Bronchial epithelial cell (primary cell): ENCODE data around the gene CFL1. TPM values are rescaled to one million over a fixed set of nuclear protein-coding genes. Genes with fewer than 3 reads are reported as not detected.
A peak's percentile ranks its signal among the peaks of the same experiment; 100 is the strongest.

Source experiments
- DNase-seq: peaks from one replicate; pipeline ENCODE4 v3.0.0-alpha.2; 2010; ENCODE audit warnings: low read depth
- FAIRE-seq: peaks from 2 replicates; lab custom pipeline; 2011; peaks lifted over from hg19 to GRCh38; lab: Jason Lieb, UNC
- H3K27me3 ChIP-seq: 2 replicates; pipeline ENCODE4 v1.5.1; 2011; ENCODE audit warnings: low read length; ENCODE audit not compliant: control insufficient read depth, insufficient read depth
- H3K36me3 ChIP-seq: 2 replicates; pipeline ENCODE4 v1.5.1; 2011; ENCODE audit warnings: low read length; ENCODE audit not compliant: control insufficient read depth, insufficient read depth
- H3K4me3 ChIP-seq: 2 replicates; pipeline ENCODE4 v1.5.1; 2011; ENCODE audit warnings: mild to moderate bottlenecking, low read depth, low read length, control low read depth
- total RNA-seq: library from RNA; depleted of rRNA; stranded (reverse); fragments of >200 nt; gene quantifications from 2 replicates; pipeline ENCODE4 v1.2.1, GENCODE V29; 2014
- TF ChIP-seq, protein P1 (sequence below): IDR thresholded peaks from 2 replicates; pipeline ENCODE4 v1.5.1; 2011; ENCODE audit warnings: mild to moderate bottlenecking, moderate library complexity, low read length, control low read depth, inconsistent platforms; ENCODE audit not compliant: insufficient read depth, severe bottlenecking

CFL1 gene
- total RNA-seq, 1 donor from 2014 or later, result 764 TPM

DNA sequence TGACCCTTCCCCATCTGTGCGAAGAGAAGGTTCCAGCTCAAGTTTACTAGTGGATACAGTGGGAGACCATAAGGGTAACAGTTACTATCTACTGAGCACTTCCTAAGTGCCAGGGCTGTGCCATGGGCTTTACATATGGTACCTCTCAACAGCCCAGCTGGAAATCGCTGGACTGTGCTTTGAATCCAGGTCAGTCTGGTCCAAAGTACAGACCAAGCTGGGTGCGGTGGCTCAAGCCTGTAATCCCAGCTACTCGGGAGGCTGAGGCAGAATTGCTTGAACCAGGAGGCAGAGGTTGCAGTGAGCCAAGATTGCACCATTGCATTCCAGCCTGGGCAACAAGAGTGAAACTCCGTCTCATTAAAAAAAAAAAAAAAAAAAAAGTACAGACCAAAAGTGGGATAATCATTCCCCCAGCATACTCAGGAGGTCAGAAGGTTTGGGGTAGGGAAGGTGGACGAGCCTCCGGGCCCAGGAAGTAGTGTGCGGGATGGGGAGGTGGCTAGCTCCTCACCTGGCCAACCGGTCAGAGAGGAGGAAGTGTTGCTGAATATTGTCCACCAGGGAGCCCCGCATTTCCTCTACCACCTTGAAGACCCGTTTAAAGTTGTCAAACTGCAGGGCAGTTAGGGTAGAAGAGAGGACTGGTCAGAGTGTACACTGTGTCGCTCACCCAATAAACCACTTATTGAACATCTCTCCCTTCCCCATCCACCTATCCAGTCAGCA lies 28.0 kb upstream of the CFL1 start:
- Histone ChIP-seq H3K36me3 (peaks cover 28% of the 10 kb centered on the region), H3K4me3 (no peak overlapping the region), H3K27me3 (no peaks in the 10 kb centered on the region)
- no peak for FAIRE-seq
- DNase-seq, result no peak
- TF ChIP-seq, protein P1, sequence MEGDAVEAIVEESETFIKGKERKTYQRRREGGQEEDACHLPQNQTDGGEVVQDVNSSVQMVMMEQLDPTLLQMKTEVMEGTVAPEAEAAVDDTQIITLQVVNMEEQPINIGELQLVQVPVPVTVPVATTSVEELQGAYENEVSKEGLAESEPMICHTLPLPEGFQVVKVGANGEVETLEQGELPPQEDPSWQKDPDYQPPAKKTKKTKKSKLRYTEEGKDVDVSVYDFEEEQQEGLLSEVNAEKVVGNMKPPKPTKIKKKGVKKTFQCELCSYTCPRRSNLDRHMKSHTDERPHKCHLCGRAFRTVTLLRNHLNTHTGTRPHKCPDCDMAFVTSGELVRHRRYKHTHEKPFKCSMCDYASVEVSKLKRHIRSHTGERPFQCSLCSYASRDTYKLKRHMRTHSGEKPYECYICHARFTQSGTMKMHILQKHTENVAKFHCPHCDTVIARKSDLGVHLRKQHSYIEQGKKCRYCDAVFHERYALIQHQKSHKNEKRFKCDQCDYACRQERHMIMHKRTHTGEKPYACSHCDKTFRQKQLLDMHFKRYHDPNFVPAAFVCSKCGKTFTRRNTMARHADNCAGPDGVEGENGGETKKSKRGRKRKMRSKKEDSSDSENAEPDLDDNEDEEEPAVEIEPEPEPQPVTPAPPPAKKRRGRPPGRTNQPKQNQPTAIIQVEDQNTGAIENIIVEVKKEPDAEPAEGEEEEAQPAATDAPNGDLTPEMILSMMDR, result no peak

- no peaks in the 10 kb centered on the region for H3K27me3 ChIP-seq
- no peak for DNase-seq
- no peak for FAIRE-seq
- H3K4me3 ChIP-seq, result no peak overlapping the region
- TF ChIP-seq, protein P1, result no peak
- peaks cover 28% of the 10 kb centered on the region for H3K36me3 ChIP-seq
These were observed 27.3 kb upstream of the CFL1 start for GRCh38 chr11:65885231-65885630.

DNA sequence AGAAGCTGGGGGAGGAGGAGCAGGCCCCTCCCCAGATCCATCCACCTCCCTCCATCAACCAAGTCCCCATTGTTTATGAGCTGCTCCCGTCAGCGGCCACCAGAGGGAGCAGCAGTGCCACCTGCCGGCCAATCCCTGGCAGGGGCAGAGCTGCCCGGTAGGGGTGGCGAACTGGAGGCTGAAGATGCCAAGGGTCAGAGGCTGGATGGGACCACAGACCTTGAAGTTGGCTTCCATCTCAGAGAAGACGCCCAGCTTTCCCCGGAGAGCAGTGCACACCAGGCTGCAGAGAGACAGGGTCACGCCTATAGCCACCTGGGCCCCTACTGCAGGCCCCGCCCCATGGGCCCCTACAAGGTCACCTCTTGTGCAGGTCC lies 26.7 kb upstream of the CFL1 start:
- DNase-seq (peak; percentile 55), FAIRE-seq (peak; percentile 36)
- Histone ChIP-seq H3K27me3 (no peaks in the 10 kb centered on the region), H3K4me3 (no peak overlapping the region), H3K36me3 (peaks cover 28% of the 10 kb centered on the region)
- TF ChIP-seq, protein P1, result peak; percentile 100

GRCh38 chr11:65883786-65884715 lies 26.1 kb upstream of the CFL1 start:
- TF ChIP-seq, protein P1, result no peak
- H3K27me3 ChIP-seq, result no peaks in the 10 kb centered on the region
- DNase-seq, result no peak
- H3K36me3 ChIP-seq, result peaks cover 28% of the 10 kb centered on the region
- FAIRE-seq, result no peak
- no peak overlapping the region for H3K4me3 ChIP-seq

GRCh38 chr11:65883058-65883761 lies 25.2 kb upstream of the CFL1 start:
- no peak overlapping the region for H3K4me3 ChIP-seq
- peaks cover 28% of the 10 kb centered on the region for H3K36me3 ChIP-seq
- TF ChIP-seq, protein P1, result no peak
- H3K27me3 ChIP-seq, result no peaks in the 10 kb centered on the region
- FAIRE-seq (no peak), DNase-seq (no peak)
